ENCODE measurements around the gene DBF4B.

DNA sequence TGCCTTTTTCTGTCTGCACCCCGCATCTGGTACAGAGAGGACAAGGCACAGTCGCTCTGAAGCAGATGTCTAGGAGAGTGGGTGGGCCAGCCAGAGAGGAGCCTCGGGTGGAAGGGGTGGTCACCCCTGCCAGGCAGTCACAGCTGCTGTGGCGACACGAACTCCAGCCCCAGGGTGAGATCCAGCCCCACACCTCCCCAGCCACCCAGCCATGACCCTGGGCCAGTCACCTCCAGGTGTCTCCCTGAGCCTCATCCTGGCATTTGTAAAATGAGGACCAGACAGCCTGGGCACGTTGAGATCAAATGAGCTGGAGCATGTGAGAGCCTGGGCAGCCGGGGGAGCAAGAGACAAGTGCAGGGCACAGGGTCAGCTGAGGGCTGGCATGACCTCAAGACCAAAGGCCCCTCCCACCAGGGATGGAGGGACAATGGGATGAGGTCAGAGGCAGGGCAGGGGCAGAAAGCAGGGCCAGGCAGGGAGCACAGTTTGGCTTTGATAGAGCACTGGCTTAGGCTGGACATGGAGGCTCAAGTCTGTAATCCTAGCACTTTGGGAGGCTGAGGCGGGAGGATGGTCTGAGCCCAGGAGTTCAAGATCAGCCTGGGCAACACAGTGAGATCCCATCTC is 58.1 kb downstream of the DBF4B start:
- no peak for TF ChIP-seq EZH2phosphoT487 (IDR thresholded peaks at IDR 0.05; ENCODE audit: borderline replicate concordance)
- TF ChIP-seq EZH2 (IDR thresholded peaks at IDR 0.05) = no peak
- TF ChIP-seq YY1 (IDR thresholded peaks at IDR 0.05; ENCODE audit: extremely low read depth, insufficient replicate concordance, low read depth, low read length) = no peak
- TF ChIP-seq POLR2A (IDR thresholded peaks at IDR 0.05; ENCODE audit: borderline replicate concordance, extremely low read depth, insufficient read depth, insufficient read length) = no peak
